SH-SY5Y (cell line): ENCODE results near the gene TBC1D4.

Experiments used
- GATA2 ChIP-seq: IDR thresholded peaks from 2 replicates; pipeline ENCODE4 v1.6.1; 2011; ENCODE audit warnings: mild to moderate bottlenecking, low read depth, low read length
- GATA3 ChIP-seq: IDR thresholded peaks from 2 replicates; pipeline ENCODE4 v1.6.1; 2011; ENCODE audit warnings: low read depth, mild to moderate bottlenecking, low read length, moderate library complexity

DNA sequence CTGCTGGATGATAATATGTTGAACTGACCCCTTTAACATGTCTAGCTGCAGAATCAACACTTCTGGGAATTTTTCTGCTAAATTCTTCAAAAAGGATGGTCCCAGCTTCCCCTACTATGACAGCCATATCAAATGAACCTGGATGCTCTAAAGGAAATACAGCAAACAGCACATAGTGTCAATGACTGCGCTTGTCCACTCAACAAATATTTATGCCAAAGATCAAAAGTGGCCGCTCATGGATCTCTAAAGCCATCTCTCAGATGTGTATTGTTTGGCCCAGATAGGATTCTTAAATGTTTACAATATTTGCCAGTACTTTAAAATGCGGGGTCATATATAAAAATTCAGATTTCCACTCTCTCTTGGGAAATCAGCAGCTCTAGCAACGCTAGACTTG is 3.3 kb downstream of the TBC1D4 start:
- TF ChIP-seq GATA3 (no peak), GATA2 (no peak)
